NCI-H2107 treated with DMSO at 0.1 percent for 48 hours (cell line): ENCODE data around the gene DNAI4.
"Not testable (repeated sequence)": the region's sequence is repeated elsewhere in the genome, so short reads cannot be mapped to it uniquely, and the experiment has no call there.

Experiments used
- DNase-seq: peaks from one replicate; lab custom pipeline; 2025; ENCODE audit not compliant: unreplicated experiment; lab: John Stamatoyannopoulos, UW

Gene DNAI4

GRCh38 chr1:66833112-66833511, 91.5 kb downstream of the DNAI4 start:
- DNase-seq, result no peak

DNA sequence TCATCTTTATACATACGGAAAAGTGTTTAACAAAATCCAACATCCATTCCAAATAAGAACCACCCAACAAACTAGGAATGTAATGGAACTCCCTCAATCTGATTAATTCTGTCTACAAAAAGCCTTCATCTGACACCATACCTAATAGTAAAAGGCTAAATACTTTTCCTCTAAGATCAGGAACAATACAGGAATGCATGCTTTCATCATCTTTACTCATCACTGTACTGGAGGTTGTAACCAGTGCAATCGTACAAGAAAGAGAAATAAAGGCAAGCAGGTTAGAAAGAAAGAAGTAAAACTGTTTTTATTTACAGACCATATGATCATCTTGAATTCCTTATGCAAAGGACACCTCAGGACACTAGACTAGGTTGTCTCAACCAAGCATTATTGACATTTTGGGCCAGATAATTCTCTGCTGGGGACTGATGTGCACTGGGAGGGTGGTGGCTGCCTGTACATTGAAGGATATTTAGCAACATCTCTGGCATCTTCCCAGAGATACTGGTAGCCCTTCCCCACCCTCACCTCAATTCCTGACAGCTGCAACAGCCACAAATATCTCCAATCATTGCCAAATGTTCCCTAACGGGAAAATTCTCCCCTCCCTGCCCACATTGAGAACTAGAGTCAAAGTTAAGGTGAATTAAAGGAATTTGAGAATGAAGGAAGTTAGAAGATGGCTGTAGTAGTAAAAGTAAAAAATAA, 93.0 kb downstream of the DNAI4 start:
- DNase-seq, result no peak

DNA sequence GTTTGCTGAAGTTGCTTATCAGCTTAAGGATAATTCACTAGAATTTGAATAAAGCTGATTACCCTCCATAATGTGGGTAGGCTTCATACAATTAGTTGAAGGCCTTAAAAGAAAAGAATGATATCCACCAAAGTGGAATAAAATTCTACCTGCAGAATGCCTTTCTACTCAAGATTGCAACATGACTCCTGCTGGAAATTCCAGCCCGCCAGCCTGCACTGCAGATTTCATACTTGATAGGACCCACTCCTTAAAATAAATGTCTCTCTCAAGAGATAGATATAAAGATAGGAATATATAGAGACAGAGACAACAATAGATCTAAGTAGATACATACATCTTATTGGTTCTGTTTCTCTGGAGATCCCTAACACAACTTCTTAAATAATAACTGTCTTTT, 99.9 kb downstream of the DNAI4 start:
- no peak for DNase-seq

DNA sequence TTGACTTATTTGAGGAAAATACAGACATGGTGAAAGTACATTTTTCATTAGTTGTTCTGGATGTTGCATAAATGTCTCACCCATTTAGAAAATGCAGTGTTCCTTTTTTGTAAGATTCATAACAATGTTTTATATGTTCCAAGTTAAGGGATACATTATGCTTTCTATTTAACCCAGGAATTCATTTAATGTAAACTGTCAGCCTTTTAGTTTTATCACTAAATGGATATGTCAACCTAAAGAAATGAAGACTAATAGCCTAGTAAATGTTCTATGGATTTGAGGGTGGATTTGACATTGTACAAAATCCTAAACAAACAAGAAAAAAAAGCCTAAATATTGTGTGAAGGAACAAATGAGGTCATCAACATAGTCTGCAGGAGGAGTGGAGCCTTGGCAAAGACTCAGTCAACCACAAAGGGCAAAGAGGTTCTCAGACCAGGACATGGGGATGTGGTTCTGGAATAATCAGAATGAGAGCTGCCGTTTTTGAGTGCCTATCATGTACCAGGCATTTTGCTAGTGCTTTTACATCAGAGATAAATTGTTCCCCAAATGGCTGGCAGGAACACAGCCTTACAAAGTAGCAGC, 114.8 kb downstream of the DNAI4 start:
- no peak for DNase-seq

GRCh38 chr1:66809245-66809644, 115.4 kb downstream of the DNAI4 start:
- no peak for DNase-seq

DNA sequence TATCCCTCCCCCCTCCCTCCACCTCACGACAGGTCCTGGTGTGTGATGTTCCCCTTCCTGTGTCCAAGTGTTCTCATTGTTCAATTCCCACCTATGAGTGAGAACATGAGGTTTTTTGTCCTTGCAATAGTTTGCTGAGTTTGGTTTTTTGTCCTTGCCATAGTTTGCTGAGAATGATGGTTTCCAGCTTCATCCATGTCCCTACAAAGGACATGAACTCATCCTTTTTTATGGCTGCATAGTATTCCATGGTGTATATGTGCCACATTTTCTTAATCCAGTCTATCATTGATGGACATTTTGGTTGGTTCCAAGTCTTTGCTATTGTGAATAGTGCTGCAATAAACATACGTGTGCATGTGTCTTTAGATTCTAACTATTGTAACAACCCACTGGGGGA, 128.8 kb downstream of the DNAI4 start:
- not testable (repeated sequence) for DNase-seq

- DNase-seq, result no peak
Measured at GRCh38 chr1:66791621-66792610, 132.7 kb downstream of the DNAI4 start.

DNA sequence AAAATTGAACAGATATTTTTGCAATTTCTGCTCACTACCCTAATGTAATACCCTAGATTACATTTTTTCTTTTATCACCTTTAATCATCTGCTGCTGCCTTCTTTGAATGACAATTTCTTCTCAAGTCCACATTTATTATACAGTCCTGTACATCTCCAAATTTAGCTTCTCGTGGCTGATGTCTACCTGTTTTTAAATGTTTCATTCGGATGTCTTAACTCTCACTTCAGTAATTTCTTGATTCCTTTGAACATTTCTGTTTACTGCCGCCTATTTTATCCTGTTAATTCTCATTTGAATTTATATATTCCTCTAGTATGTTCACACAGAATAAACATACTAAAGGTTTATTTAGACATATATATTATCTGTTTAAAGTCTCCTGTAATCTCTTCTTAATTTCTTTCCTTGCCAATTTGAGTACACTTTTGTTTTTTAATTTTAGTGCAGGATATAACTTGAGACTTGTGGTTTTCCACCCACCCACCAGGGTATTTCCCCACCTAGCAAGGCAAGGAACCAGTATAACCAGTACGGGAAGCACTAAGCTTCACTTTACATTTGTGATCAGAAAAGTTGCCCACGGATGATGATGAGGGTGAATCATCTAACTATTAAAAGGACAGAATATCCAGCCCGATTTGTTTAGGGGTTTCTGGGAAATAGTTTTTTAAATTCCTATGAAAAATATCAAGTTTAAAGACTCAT, 136.3 kb downstream of the DNAI4 start:
- no peak for DNase-seq

- DNase-seq, result no peak
Measured at GRCh38 chr1:66787641-66788040, 137.0 kb downstream of the DNAI4 start.

DNA sequence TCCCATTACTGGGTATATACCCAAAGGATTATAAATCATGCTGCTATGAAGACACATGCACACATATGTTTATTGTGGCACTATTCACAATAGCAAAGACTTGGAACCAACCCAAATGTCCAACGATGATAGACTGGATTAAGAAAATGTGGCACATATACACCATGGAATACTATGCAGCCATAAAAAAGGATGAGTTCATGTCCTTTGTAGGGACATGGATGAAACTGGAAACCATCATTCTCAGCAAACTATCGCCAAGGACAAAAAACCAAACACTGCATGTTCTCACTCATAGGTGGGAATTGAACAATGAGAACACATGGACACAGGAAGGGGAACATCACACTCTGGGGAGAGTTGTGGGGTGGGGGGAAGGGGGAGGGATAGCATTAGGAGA, 138.9 kb downstream of the DNAI4 start:
- DNase-seq, result not testable (repeated sequence)

DNA sequence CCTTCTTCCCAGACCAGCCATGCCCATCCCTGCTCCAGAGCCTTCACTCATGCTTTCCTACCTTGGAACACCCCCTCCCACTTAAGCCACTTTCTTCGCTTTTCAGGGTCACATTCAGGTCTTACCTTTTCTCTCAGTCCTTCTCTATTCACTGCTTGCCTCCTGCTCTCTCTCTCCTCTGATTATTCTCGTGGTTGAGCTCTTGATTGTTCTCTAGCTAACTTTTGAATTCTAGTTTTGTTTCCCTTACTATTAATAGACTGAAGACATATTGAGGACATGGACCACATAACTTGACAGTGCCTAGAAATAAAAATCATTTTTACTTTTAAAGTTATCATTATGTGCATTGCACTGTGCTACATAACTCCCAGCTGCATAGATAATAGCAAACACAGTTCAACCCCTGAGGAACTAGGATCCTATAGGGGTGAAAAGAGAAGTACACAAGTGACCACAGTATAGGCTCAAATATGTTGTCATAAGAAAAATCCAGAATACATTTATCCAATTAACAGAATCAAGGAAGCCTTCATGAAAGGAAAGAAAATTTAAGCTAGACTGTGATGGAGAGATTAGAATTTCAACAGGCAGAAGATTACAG, 145.1 kb downstream of the DNAI4 start:
- peak; percentile 15 for DNase-seq

GRCh38 chr1:66778969-66779368, 145.7 kb downstream of the DNAI4 start:
- peak; percentile 30 for DNase-seq

DNA sequence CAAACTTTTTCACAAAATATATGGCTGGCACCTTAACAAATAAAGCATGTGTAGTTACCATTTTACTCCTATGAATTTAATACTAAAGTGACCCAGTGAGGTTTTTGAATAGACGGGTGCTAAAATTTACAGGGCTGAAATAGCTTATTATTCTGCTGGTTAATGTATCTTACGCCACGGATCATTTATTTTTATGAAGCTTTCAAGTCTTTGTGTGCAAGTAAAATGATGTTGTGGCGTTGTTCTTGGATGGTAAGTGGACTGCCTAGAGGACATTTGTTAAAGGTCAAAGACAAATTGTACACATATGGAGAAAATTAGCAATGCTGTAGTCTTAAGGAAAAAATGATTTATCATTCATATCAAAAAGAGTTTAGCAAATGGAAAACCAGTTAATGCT, 146.4 kb downstream of the DNAI4 start:
- DNase-seq, result peak; percentile 95

- peak; percentile 95 for DNase-seq
Measured at GRCh38 chr1:66777831-66778230, 146.8 kb downstream of the DNAI4 start.

DNA sequence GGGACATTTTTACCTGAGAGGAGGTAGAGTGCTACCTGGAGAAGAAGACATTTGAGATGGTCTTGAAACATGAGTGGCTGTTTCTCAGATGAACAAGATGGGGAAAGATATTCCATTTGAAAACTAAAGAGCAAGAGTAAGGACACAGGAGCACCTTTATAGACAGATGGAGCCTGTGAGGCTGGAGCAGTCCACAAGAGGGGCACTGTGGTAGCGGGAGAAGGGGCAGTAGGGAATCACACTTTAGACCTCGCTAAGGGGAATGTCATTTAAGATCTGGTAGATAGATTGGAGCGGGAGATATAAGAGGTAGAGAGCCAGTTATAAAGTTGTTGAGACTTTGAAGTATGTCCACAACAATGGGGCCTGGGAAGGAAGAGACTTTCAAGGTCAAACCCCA, 149.0 kb downstream of the DNAI4 start:
- no peak for DNase-seq

GRCh38 chr1:66774438-66774837, 150.2 kb downstream of the DNAI4 start:
- peak; percentile 79 for DNase-seq

DNA sequence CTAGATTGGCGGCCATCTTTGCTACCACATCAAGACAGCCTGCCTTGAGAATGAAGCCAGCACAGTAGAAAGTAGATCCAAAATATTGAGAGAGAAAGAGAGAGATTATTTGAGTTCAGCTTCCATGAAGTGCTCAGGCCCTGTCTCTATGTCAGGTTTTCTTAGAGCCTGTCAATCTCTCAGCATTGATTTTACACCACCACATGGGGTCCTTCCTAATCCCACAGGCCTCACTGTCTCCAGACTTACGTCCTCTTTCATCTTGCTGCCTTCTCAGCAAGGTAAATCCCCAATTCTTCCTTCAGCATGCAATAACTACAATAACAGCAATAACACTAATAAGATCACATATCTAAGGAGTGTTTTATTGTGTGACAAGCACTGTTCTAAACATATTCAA, 151.4 kb downstream of the DNAI4 start:
- DNase-seq, result no peak

- DNase-seq, result peak; percentile 96
Measured at GRCh38 chr1:66770694-66771093, 154.0 kb downstream of the DNAI4 start.

DNA sequence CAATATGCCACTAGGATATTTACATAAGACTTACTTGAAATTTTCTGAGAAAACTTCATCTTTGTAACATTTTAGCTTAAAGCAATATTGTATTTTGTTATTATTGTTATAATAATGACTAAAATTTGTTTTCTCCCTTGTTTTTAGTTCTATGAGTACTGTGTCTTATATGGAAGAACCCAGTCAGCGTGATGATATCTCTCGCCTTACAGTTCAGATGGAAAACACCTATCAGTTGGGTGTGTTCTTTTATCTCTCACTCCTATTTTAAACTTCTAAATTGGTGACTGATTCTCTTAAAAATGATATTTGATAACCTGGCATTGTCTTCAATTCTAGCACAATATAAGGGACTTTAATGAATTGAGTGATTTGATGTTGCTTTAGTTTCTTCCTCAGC, 154.4 kb downstream of the DNAI4 start:
- DNase-seq, result peak; percentile 83

DNA sequence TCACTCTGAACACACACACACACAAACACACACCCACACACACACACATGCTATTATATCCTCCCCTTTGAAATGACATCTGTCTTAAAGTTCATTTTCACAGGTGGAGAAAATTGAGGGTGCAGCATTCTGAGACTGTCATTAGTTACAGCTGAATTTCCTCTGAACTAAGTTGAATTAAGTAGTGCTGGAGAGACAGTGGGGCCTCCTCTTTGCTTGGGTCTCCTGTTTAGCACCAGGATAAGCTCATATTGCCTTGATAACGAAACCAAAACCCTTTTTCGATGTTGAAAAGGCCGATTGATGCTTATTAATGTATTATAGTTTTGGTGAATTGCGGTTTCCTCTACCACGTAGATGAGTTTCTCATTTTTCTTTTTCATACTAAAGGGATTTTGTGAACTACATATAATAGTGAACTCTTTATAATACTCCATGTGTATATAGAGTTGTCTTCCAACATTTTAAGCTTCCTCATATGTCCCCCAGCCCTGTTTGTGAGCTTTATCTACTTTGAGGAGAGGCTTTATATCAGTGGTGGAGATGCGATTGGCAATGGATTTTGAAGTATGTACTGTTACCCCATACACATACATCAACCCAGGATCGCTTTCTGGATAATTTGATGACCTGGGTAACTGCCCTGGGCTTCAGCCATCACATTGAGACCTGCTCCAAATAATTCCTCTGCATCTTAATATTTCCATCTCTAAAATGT, 155.0 kb downstream of the DNAI4 start:
- peak; percentile 82 for DNase-seq
